Astrocyte (in vitro differentiated cells and primary cell): ENCODE results near the gene LELP1.

Experiments
- CTCF ChIP-seq: IDR thresholded peaks from 2 replicates; pipeline ENCODE4 v1.5.1; 2011; ENCODE audit warnings: low read depth, mild to moderate bottlenecking, inconsistent platforms, low read length, moderate library complexity; ENCODE audit not compliant: insufficient read depth
- EZH2 ChIP-seq: IDR thresholded peaks from 2 replicates; pipeline ENCODE4 v1.6.1; 2012; ENCODE audit warnings: mild to moderate bottlenecking, low read length, inconsistent platforms; ENCODE audit not compliant: insufficient read depth

DNA sequence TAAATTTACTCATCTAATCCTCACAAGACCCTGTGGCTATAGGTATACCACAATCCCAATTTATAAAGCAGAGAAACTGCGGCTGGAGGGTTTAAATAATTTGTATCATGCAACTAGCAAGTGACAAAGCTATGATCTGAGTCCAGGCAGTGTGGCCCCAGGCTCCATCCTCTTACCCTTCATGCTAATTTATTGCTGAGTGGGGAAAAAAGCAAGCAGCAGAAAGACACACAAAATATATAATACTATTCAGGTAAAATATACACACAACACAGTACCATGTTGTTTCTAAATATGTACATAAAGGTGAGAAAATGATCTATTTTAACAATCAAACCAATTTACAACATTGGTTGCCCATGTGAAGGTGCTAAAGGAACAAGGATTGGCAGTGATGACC is 38.9 kb downstream of the LELP1 start:
- TF ChIP-seq CTCF (no peak), EZH2 (no peak)
